ENCODE measurements around the gene CMTM8.

The CMTM8 gene

DNA sequence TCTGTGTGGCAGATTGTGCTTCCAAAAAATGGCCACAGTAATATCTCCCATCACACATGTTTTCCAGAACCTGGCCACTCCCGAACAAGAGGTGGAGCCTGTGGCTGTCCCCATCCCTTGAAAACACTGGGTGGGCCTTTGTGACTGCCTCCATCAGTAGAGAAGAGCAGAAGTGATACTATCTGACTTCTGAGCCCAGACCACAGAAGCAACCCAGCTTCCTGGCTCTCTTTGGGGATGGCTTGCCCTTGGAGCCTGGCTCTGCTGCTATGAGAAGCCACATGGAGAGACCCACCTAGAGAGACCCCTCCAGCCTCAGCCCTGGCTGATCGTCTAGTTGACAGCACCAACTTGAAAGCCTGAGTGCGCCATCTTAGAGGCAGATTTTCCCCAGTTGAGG, 39.8 kb upstream of the CMTM8 start:
- in situ Hi-C loops (cut with MboI; ENCODE audit: low pct_unique_long_range_greater_than_20kb, low sequenced_read_pairs, unreplicated experiment), result no loop called here
- no peak for DNase-seq (ENCODE audit: low spot score)
- TF ChIP-seq, protein P1, sequence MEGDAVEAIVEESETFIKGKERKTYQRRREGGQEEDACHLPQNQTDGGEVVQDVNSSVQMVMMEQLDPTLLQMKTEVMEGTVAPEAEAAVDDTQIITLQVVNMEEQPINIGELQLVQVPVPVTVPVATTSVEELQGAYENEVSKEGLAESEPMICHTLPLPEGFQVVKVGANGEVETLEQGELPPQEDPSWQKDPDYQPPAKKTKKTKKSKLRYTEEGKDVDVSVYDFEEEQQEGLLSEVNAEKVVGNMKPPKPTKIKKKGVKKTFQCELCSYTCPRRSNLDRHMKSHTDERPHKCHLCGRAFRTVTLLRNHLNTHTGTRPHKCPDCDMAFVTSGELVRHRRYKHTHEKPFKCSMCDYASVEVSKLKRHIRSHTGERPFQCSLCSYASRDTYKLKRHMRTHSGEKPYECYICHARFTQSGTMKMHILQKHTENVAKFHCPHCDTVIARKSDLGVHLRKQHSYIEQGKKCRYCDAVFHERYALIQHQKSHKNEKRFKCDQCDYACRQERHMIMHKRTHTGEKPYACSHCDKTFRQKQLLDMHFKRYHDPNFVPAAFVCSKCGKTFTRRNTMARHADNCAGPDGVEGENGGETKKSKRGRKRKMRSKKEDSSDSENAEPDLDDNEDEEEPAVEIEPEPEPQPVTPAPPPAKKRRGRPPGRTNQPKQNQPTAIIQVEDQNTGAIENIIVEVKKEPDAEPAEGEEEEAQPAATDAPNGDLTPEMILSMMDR (IDR thresholded peaks at IDR 0.05; ENCODE audit: extremely low read depth, insufficient read depth, missing control alignments), result no peak

DNA sequence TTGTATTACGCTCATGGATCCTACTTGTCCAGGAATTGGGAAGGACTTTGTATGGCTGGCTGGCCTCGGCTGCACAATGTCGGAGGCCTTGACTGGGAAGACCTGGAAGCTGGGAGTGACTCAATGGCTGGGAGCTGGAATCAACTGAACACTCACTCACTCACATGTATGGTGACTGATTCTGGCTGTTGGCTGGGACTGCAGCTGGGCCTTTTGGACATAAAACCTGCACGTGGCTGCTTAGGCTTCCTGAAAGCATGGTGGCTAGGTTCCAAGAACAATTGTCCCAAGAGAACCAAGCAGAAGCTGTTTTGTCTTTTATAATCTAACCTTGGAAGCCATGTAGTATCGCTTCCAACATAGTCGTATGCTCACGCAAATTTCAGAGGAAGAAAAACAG, 38.0 kb upstream of the CMTM8 start:
- TF ChIP-seq, protein P1 (IDR thresholded peaks at IDR 0.05; ENCODE audit: extremely low read depth, insufficient read depth, missing control alignments), result no peak
- DNase-seq (ENCODE audit: low spot score), result no peak
- in situ Hi-C loops (cut with MboI; ENCODE audit: low pct_unique_long_range_greater_than_20kb, low sequenced_read_pairs, unreplicated experiment), result no loop called here

DNA sequence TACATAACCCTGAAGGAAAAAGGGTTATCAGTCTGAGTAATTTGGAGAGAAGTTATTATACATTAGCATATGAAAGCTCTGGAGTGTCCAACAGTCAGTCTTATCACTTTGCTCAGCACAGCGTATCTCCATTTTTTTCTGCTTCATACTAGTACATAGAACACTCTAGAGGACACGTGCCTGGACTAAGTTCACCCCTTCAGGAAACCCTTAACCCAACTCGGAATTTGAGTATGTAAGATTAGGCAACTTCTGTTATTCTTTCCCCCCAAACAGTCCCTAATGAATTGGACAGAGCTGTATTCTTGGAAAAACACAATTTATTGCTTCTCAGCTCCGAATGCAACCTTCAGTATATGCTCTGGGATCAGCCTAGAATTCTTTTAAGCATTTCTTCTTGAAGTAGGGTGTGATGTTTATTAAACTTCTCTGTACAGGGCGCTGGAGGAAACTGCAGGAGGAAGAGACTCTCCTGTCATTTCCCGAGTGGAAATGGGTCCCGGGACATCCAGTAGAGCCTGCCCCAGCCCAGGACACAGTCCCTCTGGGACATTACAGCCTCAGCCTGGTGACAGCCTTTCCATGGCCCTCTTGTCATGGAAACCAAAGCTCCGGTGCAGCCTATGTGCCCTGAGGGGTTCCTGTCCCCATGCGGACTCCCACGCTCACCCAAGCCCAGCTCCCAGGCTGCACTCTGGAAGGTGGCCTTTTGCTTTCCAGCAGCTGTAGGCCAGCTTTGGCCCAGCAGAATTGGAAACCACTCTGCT, 37.3 kb upstream of the CMTM8 start:
- in situ Hi-C loops (cut with MboI; ENCODE audit: low pct_unique_long_range_greater_than_20kb, low sequenced_read_pairs, unreplicated experiment), result no loop called here
- TF ChIP-seq, protein P1 (IDR thresholded peaks at IDR 0.05; ENCODE audit: extremely low read depth, insufficient read depth, missing control alignments), result no peak
- no peak for DNase-seq (ENCODE audit: low spot score)

DNA sequence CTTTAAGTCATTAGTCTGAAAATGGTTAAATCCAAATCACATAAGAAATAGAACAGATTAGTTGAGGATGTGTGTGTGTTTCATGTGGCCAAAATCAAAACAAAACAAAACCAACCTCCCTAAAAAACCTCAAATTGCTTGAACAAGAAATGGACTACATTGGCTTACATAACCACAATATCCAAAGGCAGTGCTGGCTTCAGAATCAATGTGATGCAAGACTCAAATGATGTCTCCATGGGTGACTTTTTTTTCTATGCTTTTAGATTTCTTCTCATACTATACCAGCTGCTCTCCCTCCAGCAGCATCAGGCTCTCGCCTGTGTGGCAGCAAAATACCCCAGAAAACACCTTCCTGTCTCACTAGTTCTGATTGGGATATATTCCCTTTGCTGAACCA, 36.0 kb upstream of the CMTM8 start:
- no peak for DNase-seq (ENCODE audit: low spot score)
- in situ Hi-C loops (cut with MboI; ENCODE audit: low pct_unique_long_range_greater_than_20kb, low sequenced_read_pairs, unreplicated experiment), result no loop called here
- TF ChIP-seq, protein P1 (IDR thresholded peaks at IDR 0.05; ENCODE audit: extremely low read depth, insufficient read depth, missing control alignments), result no peak

DNA sequence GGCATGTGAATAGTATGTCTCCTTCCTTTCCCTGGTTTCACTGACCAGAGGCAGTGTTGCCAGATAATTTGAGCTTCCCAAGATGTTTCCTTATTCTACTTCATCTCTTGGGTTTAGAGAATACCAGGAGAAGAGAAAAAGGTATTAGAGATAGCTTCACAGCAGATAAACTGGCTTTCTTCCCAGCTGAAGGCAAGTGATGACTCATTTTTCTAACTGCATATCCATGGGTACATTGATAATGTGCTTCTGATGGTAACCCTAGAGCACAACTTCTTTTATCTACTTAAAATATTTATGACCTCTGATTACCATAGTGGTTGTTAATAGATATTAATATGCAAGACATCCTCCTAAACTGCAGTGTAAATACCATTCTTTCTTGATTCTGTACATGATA, 34.6 kb upstream of the CMTM8 start:
- in situ Hi-C loops (cut with MboI; ENCODE audit: low pct_unique_long_range_greater_than_20kb, low sequenced_read_pairs, unreplicated experiment), result no loop called here
- DNase-seq (ENCODE audit: low spot score), result no peak
- TF ChIP-seq, protein P1 (IDR thresholded peaks at IDR 0.05; ENCODE audit: extremely low read depth, insufficient read depth, missing control alignments), result no peak

DNA sequence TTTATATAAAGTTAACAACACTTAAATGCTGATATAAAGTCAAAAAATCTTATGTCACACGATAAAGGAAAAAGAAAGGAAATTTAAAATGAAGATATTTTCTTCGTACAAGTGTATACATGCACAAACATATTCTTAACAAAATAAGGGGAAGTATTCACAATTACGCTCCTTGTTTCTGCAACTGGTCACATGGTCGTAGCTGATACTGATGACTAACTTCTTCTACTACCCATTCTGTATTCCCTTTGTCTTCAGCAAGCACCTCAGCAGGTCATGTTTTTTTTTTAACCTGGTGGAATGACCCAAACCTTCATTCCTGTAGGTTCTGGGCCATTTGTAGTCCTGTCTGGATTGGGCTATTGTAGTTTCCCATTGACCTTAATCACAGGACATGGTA, 30.0 kb upstream of the CMTM8 start:
- no peak for DNase-seq (ENCODE audit: low spot score)
- TF ChIP-seq, protein P1 (IDR thresholded peaks at IDR 0.05; ENCODE audit: extremely low read depth, insufficient read depth, missing control alignments), result no peak
- in situ Hi-C loops (cut with MboI; ENCODE audit: low pct_unique_long_range_greater_than_20kb, low sequenced_read_pairs, unreplicated experiment), result no loop called here

All from GM13977 (cell line).